Lower lobe of right lung (tissue), 2 donors: ENCODE measurements around the gene SGTA. TPM values are rescaled to one million over a fixed set of nuclear protein-coding genes. Genes with fewer than 3 reads are reported as not detected.

Experiments used
- ATAC-seq, 2 donors: fragments of 200-7000 bp; cut with Tn5 transposase; one replicate each; pipeline ENCODE4 v1.9.1; 2020 to 2022; ENCODE audit warnings: mild to moderate bottlenecking in 2 of 2, moderate library complexity in 2 of 2
- DNase-seq: peaks from one replicate; pipeline ENCODE4 v3.0.0-alpha.2; 2020
- H3K27ac ChIP-seq: fragments of 200-600 bp; one replicate; pipeline ENCODE4 v1.8.0; 2022
- H3K27me3 ChIP-seq: fragments of 200-600 bp; one replicate; pipeline ENCODE4 v1.8.0; 2022; ENCODE audit warnings: low read depth
- H3K36me3 ChIP-seq: fragments of 200-600 bp; one replicate; pipeline ENCODE4 v1.8.0; 2022; ENCODE audit warnings: mild to moderate bottlenecking
- H3K4me1 ChIP-seq: fragments of 200-600 bp; one replicate; pipeline ENCODE4 v1.8.0; 2022
- H3K4me3 ChIP-seq: fragments of 200-600 bp; one replicate; pipeline ENCODE4 v1.8.0; 2022; ENCODE audit warnings: mild to moderate bottlenecking
- H3K9me3 ChIP-seq: fragments of 200-600 bp; one replicate; pipeline ENCODE4 v1.8.0; 2022
- intact Hi-C: fragments of 100-400 bp; cut with DNase I; formaldehyde crosslinking; loops from one replicate; pipeline ENCODE4 v1.11.0; 2022
- total RNA-seq: library from RNA; stranded (reverse); fragmentation: NEBNext Ultra II Directional; extraction: Animal tissue kit (Norgen Biotek cat#: 25700); gene quantifications from one replicate; pipeline ENCODE4 v1.2.1, GENCODE V29; 2021
- TF ChIP-seq, protein P1 (sequence below): fragments of 200-600 bp; IDR thresholded peaks from one replicate; pipeline ENCODE4 v1.8.0; 2022; ENCODE audit warnings: antibody characterized with exemption, mild to moderate bottlenecking
- donor health status: DM: no; HTN: yes; CAD: no; lungs with severe emphysema.

The SGTA gene
- total RNA-seq, 1 donor from 2014 or later = 41.6 TPM

GRCh38 chr19:2755448-2755705 lies 27.7 kb downstream of the SGTA start:
- Histone ChIP-seq H3K36me3 (peaks cover 71% of the 10 kb centered on the region), H3K4me1 (no peaks in the 10 kb centered on the region), H3K27ac (no peak overlapping the region), H3K27me3 (no peaks in the 10 kb centered on the region), H3K9me3 (no peaks in the 10 kb centered on the region), H3K4me3 (no peak overlapping the region)
- DNase-seq (no peak), ATAC-seq (no peak)
- TF ChIP-seq, protein P1, sequence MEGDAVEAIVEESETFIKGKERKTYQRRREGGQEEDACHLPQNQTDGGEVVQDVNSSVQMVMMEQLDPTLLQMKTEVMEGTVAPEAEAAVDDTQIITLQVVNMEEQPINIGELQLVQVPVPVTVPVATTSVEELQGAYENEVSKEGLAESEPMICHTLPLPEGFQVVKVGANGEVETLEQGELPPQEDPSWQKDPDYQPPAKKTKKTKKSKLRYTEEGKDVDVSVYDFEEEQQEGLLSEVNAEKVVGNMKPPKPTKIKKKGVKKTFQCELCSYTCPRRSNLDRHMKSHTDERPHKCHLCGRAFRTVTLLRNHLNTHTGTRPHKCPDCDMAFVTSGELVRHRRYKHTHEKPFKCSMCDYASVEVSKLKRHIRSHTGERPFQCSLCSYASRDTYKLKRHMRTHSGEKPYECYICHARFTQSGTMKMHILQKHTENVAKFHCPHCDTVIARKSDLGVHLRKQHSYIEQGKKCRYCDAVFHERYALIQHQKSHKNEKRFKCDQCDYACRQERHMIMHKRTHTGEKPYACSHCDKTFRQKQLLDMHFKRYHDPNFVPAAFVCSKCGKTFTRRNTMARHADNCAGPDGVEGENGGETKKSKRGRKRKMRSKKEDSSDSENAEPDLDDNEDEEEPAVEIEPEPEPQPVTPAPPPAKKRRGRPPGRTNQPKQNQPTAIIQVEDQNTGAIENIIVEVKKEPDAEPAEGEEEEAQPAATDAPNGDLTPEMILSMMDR = no peak
- intact Hi-C loops = no loop called here

GRCh38 chr19:2754659-2755447 lies 28.2 kb downstream of the SGTA start:
- DNase-seq (no peak), ATAC-seq (peak in 1 of 2 donors; percentile 24)
- no peaks in the 10 kb centered on the region for H3K4me1 ChIP-seq
- H3K4me3 ChIP-seq = no peak overlapping the region
- H3K27me3 ChIP-seq = no peaks in the 10 kb centered on the region
- TF ChIP-seq, protein P1 = no peak
- H3K9me3 ChIP-seq = no peaks in the 10 kb centered on the region
- intact Hi-C loops = no loop called here
- H3K36me3 ChIP-seq = peaks cover 66% of the 10 kb centered on the region
- no peak overlapping the region for H3K27ac ChIP-seq

DNA sequence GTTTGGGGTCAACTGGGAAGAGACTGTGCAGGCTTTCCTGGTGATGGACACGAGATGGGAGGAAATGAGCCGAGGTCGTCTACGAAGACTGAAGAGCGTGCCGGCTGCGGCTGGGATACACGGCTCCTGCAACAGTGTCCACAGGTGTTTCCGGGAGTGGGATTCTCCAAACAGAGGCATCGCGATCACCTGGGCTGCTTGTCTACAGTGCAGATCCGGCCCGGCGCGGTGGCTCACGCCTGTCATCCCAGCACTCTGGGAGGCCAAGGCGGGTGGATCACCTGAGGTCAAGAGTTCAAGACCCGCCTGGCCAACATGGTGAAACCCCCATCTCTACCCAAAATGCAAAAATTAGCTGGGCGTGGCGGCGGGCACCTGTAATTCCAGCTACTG lies 31.6 kb downstream of the SGTA start:
- intact Hi-C loops = no loop called here
- Histone ChIP-seq H3K4me3 (no peak overlapping the region), H3K4me1 (no peaks in the 10 kb centered on the region), H3K36me3 (peaks cover 35% of the 10 kb centered on the region), H3K27me3 (no peaks in the 10 kb centered on the region), H3K27ac (no peak overlapping the region), H3K9me3 (no peaks in the 10 kb centered on the region)
- DNase-seq = no peak
- TF ChIP-seq, protein P1 = no peak
- no peak for ATAC-seq

DNA sequence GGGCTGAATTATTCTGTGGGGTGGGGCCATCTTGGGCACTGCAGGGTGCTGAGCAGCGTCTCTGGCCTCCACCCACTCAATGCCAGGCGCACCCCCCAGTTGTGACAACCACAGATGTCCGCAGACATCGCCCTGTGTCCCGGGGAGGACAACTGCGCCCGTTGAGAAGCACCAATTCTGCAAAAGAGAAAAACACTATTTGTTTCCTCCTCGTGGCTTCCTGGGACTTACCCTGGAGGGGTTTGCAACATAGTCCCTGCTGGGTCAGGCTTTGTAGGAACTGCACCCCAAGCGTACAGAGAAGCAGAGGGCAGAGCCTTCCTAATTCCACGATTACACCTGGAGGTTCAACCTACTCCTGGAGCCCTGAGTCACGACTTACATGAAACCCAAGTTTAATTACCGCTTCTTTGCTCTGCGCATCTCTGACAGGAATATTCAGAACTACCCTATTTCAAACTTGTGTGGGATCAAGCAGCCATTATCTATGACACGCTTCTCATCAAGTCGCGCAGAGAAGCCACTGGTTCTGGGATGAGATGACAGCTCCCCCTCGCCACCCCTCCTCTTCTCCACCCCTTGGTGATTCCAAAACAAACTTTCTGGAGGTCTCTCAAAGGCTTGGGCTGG lies 32.1 kb downstream of the SGTA start:
- no peaks in the 10 kb centered on the region for H3K9me3 ChIP-seq
- H3K36me3 ChIP-seq = peaks cover 30% of the 10 kb centered on the region
- TF ChIP-seq, protein P1 = no peak
- no peaks in the 10 kb centered on the region for H3K4me1 ChIP-seq
- intact Hi-C loops = no loop called here
- DNase-seq = no peak
- no peaks in the 10 kb centered on the region for H3K27me3 ChIP-seq
- ATAC-seq = no peak
- H3K27ac ChIP-seq = no peak overlapping the region
- H3K4me3 ChIP-seq = no peak overlapping the region

GRCh38 chr19:2747349-2747748 lies 35.7 kb downstream of the SGTA start:
- H3K27me3 ChIP-seq = no peaks in the 10 kb centered on the region
- H3K36me3 ChIP-seq = no peaks in the 10 kb centered on the region
- no peak overlapping the region for H3K27ac ChIP-seq
- DNase-seq (no peak), ATAC-seq (no peak)
- TF ChIP-seq, protein P1 = no peak
- H3K4me1 ChIP-seq = no peaks in the 10 kb centered on the region
- no peaks in the 10 kb centered on the region for H3K9me3 ChIP-seq
- intact Hi-C loops = no loop called here
- no peak overlapping the region for H3K4me3 ChIP-seq
